HG02798 (cell line): ENCODE measurements around the gene TIMM23.
A peak's percentile ranks its signal among the peaks of the same experiment; 100 is the strongest.
"Not testable (repeated sequence)": the region's sequence is repeated elsewhere in the genome, so short reads cannot be mapped to it uniquely, and the experiment has no call there.

Source experiments
- ATAC-seq: cut with Tn5 transposase; IDR thresholded peaks from one replicate; pipeline ENCODE4 v1.9.1; 2021; ENCODE audit warnings: mild to moderate bottlenecking; ENCODE audit not compliant: unreplicated experiment, poor library complexity

TIMM23 gene, protein sequence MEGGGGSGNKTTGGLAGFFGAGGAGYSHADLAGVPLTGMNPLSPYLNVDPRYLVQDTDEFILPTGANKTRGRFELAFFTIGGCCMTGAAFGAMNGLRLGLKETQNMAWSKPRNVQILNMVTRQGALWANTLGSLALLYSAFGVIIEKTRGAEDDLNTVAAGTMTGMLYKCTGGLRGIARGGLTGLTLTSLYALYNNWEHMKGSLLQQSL

GRCh38 chr10:45972106-45972812 is at the start of gene TIMM23:
Gene TIMM23, plus strand, starts transcription at chr10:45972489. Its CDS starts 136 bp downstream, at chr10:45972625.
- peak; percentile 81 for ATAC-seq

DNA sequence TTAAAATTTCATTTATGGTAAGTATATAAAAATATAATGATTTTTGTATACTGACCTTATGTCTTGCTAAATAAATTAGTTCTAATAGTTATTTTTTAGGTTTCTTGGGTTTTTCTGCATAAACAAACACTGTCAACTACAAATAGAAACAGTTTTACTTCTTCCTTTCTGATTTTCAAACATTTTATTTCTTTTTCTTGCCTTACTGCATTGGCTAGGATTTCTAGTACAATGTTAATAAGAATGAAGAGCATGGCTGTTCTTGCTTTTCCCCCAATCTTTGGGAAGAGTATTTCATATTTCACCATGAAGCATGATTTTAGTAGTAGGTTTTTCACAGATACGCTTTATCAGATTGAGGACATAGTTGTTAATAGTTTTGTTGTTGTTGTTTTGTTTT is 45.5 kb upstream of the TIMM23 start:
- ATAC-seq, result not testable (repeated sequence)

DNA sequence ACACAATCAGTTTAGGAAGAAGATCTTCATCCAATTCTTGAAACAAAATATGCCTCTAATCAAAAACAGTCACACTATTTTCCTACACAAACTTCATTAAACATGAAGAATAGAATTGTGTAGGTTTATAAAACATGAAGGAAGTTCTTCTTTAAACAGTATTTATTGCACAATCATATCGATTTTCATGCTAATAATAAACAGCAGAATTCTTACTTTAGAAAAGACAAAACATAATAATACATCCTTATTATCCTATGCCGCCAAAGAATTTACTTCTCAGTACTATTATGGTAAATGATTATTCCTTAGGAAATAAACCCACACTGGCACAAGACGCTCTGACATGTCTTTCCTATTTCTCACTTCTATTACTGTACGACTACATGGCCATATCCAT is 41.0 kb upstream of the TIMM23 start:
- ATAC-seq, result not testable (repeated sequence)

GRCh38 chr10:45934788-45935187 is 37.5 kb upstream of the TIMM23 start:
- ATAC-seq, result not testable (repeated sequence)

GRCh38 chr10:45939176-45939697 is 33.1 kb upstream of the TIMM23 start:
- ATAC-seq, result not testable (repeated sequence)

GRCh38 chr10:45941196-45941595 is 31.1 kb upstream of the TIMM23 start:
- ATAC-seq, result not testable (repeated sequence)

DNA sequence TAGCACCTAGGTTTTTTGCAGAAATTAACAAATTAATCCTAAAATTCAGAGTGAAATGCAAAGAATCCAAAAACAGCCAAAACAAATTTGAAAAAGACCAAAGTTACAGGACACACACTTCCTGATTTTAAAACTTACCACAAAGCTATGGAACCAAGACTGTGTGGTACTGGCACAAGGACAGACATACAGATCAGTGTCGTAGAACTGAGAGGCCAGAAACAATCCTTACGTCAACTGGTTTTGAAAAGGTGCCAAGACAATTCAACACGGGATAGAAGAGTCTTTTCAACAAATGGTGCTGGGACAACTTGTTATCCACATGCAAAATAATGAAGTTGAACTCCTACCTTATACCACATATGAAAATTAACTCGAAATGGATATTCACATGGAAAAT is 26.8 kb upstream of the TIMM23 start:
- not testable (repeated sequence) for ATAC-seq

DNA sequence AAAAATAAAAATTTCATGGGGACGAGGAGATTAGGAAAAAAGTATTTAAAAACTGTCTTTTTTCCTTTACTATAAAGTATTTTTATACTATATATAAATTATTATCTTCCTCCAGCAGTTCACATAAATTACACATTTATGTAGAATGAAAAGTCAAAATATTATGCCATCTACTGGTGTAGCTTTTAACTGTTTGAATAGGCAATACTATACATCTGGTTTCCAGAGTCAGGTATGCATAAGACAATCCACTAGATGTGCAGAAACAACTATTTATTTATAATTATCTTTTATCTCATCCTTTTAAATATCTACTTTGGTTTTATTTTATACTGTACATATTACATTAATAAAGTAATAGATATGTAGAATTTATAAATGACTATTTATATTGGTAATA is 24.9 kb upstream of the TIMM23 start:
- ATAC-seq, result not testable (repeated sequence)

DNA sequence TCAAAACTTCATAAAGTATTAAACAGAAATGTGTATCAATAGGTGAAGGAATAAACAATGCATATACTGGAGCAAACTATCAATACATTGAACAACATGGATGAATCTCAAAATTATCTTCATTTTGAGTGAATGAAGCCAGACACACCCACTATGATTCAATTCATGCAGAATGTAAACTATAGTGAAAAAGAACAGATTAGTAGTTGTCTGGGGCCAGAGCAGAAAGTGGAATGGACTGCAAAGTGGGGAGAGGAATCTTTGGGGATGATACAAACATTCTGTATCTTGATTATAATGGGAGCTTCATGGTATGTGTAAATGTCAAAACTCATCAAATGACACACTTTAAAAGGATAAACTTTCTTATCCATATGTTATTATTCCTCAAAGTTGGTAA is 23.5 kb upstream of the TIMM23 start:
- ATAC-seq, result not testable (repeated sequence)

DNA sequence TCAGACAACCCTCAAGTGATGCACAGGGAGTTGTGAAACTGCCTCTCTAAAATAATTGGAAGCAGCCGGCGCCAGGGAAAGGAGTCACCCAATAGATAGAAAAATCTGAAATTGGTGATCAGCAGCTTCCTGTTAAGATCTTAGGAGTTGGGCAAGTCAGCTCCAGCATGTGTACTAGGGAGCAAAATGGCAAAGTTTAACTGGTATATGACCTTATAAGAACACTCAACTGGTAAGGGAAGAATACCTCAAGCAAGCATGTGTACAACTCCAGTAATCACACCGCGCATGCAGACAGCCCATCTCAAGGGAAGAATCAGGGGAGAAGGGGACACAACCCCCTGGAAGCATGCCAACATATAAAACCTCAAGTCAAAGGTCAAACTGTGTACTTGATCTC is 17.9 kb upstream of the TIMM23 start:
- ATAC-seq, result not testable (repeated sequence)

GRCh38 chr10:45956634-45957033 is 15.7 kb upstream of the TIMM23 start:
- ATAC-seq, result not testable (repeated sequence)

DNA sequence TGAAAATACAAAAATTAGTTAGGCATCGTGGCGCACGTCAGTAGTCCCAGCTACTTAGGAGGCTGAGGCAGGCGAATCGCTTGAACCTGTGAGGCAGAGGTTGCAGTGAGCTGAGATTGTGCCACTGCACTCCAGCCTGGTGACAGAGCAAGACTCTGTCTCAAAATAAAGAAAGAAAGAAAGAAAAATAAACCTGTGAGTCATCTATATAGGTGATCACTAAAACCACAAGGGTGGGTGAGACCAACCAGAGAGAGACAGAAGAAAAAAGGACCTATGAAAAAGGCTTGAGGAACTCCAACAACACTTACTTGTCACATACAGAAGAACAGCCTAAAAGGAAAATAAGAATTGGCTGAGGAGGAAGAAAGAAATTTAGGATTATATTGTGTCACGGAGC is 14.4 kb upstream of the TIMM23 start:
- not testable (repeated sequence) for ATAC-seq

- not testable (repeated sequence) for ATAC-seq
Observed at GRCh38 chr10:45962686-45963452, 9.4 kb upstream of the TIMM23 start.

DNA sequence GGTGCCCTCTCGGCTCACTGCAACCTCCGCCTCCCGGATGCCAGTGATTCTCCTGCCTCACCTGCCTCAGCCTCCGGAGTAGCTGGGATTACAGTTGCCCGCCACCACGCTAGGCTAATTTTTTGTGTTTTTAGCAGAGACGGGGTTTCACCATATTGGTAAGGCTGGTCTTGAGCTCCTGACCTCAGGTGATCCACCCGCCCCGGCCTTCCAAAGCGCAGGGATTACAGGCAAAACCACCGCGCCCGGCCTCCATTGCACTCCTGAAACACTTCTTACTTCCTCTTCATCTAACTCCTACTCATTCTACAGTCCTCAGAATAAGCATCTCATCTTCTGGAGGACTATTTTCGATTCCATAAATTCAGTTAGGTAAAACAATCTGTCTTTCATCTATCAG is 1.3 kb upstream of the TIMM23 start:
- ATAC-seq, result not testable (repeated sequence)

- peak; percentile 35 for ATAC-seq
Observed at GRCh38 chr10:45971742-45972105, 565 bp upstream of the TIMM23 start.

- ATAC-seq, result peak; percentile 11
Observed at GRCh38 chr10:45972813-45973169, 502 bp downstream of the TIMM23 start.

GRCh38 chr10:45974041-45974440 is 1.8 kb downstream of the TIMM23 start:
- ATAC-seq, result not testable (repeated sequence)

DNA sequence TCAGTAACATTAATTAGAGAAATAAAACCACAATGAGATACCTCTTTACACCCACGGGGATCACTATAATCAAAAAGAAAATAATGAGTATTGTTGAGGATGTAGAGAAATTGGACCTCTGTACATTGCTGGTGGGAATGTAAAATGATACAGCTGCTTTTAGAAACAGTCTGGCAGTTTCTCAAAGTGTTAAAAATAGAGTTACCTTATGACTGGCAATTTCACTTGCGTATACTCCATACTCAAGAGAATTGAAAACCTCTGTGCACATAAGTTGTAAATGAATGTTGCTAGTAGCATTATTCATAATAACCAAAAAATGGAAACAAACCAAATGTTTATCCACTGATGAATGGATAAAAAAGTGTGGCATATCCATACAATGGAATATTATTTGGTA is 6.3 kb downstream of the TIMM23 start:
- ATAC-seq, result peak; percentile 81

GRCh38 chr10:45981367-45981766 is 9.1 kb downstream of the TIMM23 start:
- ATAC-seq, result not testable (repeated sequence)

DNA sequence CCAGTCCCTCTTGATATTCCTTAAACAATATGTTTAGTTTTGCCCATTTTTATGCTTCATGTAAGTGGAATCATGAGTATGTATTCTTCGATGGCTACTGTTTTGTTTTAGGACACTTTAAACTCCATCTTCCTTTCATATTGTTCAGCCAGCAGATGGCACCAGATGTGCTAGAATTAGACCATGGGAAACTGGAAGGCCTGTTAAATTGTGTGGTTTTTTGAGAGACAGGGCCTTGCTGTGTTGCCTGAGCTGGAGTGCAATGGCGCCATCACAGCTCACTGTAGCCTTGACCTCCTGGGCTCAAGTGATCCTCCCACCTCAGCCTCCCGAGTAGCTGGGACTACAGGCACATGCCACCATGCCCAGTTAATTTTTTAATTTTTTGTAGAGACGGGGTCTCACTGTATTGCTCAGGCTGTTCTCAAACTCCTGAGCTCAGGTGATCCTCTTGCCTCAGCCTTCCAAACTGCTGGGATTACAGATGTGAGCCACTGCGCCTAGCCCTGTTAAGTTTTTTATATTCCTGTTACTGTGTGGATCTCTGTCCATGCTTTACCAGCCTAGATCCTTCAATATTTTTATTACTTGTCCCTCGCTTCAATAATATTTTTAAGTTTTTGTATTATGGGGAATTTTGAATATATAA is 11.4 kb downstream of the TIMM23 start:
- ATAC-seq, result not testable (repeated sequence)
